GM12874 (cell line): ENCODE measurements around the gene TPRG1.

Experiments used
- TF ChIP-seq, protein P1 (sequence below): IDR thresholded peaks from 2 replicates; pipeline ENCODE4 v1.5.1; 2011; ENCODE audit warnings: low read depth, mild to moderate bottlenecking, control low read depth, low read length, moderate library complexity; ENCODE audit not compliant: insufficient read depth

The TPRG1 gene

DNA sequence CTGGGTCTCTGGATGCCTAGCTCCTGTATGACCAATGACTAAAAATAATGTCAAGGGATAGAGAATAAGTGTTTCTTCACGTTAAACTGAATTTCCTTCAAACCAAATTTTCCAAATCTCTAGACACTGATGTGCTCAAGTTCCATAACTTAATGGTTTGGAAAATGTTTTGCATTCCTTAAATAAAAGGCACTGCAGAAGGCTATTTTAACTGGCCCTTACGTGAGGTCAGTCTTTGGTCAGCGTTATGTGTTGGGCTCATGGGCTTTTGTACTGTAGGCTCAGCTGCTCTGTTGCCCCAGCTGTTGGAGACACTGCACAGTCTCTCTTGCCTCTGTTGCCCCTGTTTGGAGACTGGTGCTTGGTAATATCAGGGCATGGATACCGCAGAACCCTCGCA is 188.5 kb downstream of the TPRG1 start:
- TF ChIP-seq, protein P1, sequence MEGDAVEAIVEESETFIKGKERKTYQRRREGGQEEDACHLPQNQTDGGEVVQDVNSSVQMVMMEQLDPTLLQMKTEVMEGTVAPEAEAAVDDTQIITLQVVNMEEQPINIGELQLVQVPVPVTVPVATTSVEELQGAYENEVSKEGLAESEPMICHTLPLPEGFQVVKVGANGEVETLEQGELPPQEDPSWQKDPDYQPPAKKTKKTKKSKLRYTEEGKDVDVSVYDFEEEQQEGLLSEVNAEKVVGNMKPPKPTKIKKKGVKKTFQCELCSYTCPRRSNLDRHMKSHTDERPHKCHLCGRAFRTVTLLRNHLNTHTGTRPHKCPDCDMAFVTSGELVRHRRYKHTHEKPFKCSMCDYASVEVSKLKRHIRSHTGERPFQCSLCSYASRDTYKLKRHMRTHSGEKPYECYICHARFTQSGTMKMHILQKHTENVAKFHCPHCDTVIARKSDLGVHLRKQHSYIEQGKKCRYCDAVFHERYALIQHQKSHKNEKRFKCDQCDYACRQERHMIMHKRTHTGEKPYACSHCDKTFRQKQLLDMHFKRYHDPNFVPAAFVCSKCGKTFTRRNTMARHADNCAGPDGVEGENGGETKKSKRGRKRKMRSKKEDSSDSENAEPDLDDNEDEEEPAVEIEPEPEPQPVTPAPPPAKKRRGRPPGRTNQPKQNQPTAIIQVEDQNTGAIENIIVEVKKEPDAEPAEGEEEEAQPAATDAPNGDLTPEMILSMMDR: no peak

DNA sequence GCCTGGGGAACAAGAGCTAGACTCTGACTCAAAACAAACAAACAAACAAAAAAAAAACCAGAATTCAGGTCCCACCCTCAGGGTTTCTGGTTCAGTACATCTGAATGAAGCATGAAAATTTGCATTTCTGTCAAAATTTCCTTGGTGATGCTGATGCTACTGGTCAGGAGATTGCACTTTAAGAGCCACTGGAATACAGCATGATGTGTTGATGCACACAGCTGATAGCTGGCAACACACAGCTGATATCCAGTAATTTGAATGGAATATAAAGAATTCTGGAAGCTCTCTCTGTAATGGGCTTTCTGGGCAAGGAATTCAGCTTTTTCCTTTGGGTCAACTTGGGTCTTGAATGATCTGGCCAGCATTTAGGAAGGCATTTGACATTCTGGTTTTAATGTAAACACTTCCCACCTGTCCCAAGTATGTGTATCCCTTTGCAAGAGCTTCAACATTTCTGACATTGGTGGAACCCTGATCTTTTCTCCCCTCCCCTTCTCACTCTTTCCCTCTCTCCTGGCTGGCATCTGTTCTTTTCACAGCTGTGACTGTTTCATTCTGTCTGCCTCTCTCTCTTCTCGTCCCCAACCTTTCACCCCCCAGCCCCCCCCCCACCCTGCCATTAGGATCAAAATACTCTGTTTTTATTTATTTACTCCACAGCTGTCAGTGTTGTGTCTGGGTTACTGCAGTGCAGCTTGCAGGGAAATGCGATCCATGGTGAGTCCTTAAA is 189.5 kb downstream of the TPRG1 start:
- TF ChIP-seq, protein P1: no peak

DNA sequence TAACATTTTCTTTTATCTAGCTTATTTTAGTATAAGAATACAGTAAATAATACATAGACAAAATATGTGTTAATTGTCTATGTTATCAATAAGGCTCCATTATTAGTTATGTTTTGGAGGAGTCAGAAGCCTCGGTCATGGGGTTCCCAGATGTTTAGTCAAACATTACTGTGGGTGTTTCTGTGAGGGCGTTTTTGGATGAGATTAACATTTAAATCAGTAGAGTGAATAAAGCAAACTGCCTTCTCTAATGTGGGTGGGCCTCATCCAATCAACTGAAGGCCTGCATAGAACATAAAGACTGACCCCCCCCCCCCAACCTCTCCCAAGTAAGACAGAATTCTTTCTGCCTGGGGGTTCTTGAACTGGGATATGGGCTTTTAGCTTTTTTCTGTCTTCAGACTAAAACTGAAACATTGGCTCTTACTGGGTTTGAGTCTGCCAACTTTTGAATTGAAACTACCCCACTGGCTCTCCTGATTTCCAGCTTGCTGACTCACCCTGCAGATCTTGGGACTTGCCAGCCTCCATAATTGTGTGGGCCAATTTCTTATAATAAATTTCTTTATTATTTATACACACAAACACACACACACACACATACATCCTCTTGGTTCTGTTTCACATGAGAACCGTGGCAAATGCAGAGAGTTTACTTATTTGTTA is 192.0 kb downstream of the TPRG1 start:
- TF ChIP-seq, protein P1: no peak

DNA sequence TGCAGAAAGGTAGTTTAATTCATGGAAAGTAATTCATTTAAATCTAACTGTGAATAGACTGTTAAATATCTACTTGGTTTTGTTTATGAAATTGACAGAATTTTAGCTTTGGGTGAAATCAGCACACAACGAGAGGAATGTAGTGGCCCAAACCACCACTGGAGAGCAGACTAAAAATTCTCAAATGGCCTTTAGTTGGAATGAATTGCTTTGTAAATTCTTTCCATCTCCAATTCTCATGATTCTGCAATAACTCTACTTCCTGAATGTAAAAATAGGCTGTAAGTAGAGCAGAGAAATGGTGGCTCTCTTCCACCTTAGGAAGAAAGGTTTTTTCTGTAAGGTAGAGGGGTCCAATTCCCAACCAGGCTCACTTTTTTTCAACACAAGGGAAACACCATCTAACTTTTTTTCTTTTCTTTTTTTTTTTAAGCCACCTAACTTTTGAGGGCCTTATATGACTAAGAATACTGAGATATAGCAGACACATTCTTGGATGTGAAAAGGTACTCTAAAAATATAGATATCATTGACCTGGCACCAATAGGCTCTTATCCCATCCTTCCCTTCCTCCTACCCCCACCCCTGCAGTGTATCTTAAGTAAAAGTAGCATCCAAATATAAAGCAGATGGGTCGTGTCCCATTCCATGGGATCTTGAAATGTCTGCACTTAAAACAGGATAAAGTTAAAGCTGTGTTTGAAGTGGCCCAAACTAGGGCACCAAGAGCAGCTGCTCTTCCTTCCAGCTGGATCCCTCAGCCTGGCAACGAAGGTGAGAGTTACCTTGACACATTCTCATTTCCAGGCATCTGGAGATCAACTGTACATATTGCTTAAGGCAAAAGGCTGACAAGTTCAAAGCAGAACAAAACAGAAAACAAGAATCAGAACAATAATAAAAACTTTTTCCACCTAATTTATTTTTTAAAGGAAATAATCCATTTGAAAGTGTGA is 194.1 kb downstream of the TPRG1 start:
- TF ChIP-seq, protein P1: no peak

DNA sequence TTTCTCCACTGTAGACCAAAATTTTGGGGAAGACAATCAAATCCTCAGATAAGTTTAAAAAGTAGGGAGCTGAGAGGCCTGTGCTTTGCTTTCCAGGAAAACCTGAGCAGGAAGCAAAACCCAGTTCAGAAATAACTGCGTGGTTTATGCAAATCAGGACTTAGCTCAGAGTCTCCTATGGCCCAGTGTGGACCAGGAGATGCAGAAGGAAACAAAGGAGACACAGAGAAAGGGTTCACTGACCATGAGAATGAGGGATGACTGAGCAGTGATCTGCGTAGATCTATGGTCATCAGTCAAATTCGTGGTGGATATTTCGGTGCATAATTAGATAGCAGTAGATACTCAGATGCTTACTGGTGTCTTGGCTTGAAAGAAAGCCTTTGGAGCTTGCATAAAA is 196.6 kb downstream of the TPRG1 start:
- TF ChIP-seq, protein P1: no peak

GRCh38 chr3:189369636-189370035 is 197.9 kb downstream of the TPRG1 start:
- TF ChIP-seq, protein P1: no peak

- TF ChIP-seq, protein P1: no peak
Observed at GRCh38 chr3:189372243-189372642, 200.5 kb downstream of the TPRG1 start.
